ENCODE measurements around the gene ANKIB1. TPM values are rescaled to one million over a fixed set of nuclear protein-coding genes. Genes with fewer than 3 reads are reported as not detected.

ANKIB1 gene
- total RNA-seq, 4 donors from 2014 or later, result 36.9 to 51.4 (median 41.4) TPM

- no peak for TF ChIP-seq CTCF (IDR thresholded peaks at IDR 0.05; ENCODE audit: low read depth)
Observed at GRCh38 chr7:92304406-92304893, 58.7 kb downstream of the ANKIB1 start.

GRCh38 chr7:92306153-92306552 lies 60.4 kb downstream of the ANKIB1 start:
- no peak for TF ChIP-seq CTCF (IDR thresholded peaks at IDR 0.05; ENCODE audit: low read depth)

GRCh38 chr7:92313055-92313454 lies 67.3 kb downstream of the ANKIB1 start:
- TF ChIP-seq CTCF (IDR thresholded peaks at IDR 0.05; ENCODE audit: low read depth), result no peak

- TF ChIP-seq CTCF (IDR thresholded peaks at IDR 0.05; ENCODE audit: low read depth), result no peak
Observed at GRCh38 chr7:92319243-92319642, 73.5 kb downstream of the ANKIB1 start.

- TF ChIP-seq CTCF (IDR thresholded peaks at IDR 0.05; ENCODE audit: low read depth), result no peak
Observed at GRCh38 chr7:92325173-92325572, 79.4 kb downstream of the ANKIB1 start.

GRCh38 chr7:92325858-92326257 lies 80.1 kb downstream of the ANKIB1 start:
- no peak for TF ChIP-seq CTCF (IDR thresholded peaks at IDR 0.05; ENCODE audit: low read depth)

- TF ChIP-seq CTCF (IDR thresholded peaks at IDR 0.05; ENCODE audit: low read depth), result no peak
Observed at GRCh38 chr7:92330835-92331438, 85.2 kb downstream of the ANKIB1 start.

Measured in subcutaneous adipose tissue (tissue), 4 donors.